HG03354 (cell line): ENCODE data around the gene ATP4B.

Source experiments
- ATAC-seq: cut with Tn5 transposase; IDR thresholded peaks from one replicate; pipeline ENCODE4 v1.9.1; 2021; ENCODE audit warnings: mild to moderate bottlenecking; ENCODE audit not compliant: unreplicated experiment, poor library complexity, severe bottlenecking

Gene ATP4B

DNA sequence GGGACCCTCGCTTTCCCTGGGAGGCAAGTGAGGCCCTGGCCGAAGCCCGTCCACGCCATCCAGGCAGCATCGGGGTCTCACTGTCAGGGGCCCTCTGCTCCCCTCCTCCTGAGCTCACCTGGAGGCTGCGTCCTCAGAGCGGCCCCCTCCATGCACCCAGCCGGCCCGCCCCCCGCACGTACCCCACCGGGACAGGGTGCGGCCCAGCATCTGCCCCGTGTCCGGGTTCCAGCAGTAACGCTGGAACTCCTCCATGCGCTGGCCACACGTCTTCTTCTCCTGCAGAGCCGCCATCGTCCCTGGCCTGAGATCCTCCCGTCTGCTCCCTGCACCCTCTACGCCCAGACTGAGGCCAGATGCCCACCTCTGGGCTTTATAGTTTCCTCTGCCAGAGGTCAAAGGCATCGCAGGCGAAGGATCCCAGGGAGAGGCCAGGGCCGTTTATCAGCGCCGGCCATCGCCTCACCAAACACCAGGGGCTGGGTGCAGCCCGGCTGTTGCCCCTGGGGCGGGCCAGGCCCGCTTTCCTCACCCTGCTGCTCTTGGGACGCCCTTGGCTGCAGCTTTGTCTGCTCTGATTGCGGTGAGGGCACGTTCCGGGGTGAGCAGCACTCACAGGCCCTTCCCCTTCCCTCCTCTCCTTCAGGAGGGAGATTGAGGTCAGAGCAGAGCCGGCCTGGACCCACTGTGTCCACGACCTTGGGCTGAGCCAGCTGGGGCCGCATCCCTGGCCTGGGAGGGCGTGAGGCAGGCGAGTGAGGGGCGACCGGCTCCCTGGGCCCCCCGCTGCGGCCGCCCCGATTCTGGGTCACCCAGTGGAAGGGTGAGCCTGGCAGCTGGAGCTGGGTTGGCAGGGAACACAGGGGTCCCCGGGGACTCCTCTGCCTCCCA is at the start of gene ATP4B:
Gene ATP4B, minus strand, starts transcription at position 348 of the 891 bp plus-strand sequence. Its CDS starts 54 bp downstream, at position 294.
- no peak for ATAC-seq

DNA sequence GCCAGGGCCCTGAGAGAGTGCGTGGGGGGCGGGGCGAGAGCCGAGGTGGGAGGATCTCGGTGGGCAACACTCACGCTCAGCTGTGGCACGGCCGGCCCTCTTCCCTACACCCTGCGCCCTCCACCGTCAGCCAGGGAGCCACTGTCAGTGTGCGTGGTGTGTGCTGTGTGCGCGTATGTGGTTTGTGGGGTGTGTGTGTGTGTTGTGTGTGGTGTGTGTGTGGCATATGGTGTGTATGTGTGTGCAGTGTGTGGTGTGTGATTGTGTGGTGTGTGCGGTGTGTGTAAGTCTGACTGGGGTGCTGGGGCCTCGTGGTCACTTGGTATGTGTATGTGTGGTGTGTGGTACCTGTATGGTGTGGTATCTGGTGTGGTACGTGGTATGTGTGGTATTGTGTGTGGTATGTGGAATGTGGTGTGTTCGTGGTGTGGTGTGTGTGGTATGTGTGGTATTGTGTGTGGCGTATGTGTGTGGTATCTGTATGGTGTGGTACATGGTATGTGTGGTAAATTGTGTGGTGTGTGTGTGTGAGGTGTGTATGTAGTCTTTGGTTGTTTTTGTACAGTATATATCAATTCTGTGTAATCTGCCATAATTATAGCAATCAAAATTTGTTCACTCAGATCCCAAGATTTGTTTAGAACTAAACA is 14.1 kb upstream of the ATP4B start:
- ATAC-seq = no peak

DNA sequence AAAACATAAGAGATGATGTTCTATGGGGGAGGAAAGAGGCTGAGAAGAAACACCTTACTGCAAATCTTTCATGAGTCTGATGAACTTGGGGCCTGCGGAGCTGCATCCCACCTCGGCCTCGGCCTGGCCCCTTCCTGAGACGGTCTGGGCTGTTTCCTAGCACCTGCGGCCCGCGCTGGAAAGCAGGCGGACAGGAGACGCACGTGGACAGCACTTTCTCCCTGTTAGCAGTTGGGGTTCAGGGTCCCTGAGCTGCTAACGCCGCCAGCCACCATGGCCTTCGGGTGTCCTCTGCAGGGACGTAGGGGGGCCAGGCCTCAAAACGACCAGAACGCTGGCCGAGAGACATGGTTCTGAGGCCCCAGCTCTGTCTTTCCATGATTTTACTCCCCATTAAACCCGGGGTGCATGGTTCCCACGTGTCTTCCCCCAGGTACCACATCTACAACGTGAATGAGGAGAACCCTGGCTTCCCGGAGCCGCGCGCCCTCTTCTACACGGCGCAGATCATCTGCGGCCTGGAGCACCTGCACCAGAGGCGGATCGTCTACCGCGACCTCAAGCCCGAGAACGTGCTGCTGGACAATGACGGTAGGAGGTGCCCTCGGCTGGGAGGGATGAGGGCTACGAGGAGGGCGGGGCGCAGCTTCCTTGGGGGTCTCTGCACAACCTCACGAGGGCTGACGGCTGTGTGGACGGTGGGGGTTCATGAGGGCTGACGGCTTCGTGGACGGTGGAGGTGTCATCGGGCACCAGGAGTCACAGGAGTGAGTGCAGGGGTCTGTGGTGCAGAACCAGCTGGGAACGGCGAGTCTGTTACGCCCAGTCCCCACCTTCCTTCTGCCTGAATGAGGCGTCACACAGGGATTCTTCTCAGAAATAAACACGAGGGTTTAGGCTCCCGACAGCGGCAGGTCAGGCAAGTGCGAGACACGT is 13.3 kb upstream of the ATP4B start:
- no peak for ATAC-seq

DNA sequence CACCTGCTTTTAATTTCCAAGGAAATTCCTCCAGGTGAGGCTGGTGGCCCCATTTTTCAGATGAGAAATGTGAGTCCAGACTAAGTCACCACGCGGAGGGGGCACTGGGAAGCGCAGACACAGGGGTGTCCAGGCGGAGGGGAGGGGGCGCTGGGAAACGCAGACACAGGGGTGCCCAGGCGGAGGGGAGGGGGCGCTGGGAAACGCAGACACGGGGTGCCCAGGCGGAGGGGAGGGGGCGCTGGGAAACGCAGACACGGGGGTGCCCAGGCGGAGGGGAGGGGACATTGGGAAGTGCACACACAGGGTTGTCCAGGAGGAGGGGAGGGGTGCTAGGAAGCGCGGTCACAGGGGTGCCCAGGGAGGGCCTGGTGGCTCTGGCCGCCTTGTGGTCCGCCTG is 12.5 kb upstream of the ATP4B start:
- no peak for ATAC-seq

DNA sequence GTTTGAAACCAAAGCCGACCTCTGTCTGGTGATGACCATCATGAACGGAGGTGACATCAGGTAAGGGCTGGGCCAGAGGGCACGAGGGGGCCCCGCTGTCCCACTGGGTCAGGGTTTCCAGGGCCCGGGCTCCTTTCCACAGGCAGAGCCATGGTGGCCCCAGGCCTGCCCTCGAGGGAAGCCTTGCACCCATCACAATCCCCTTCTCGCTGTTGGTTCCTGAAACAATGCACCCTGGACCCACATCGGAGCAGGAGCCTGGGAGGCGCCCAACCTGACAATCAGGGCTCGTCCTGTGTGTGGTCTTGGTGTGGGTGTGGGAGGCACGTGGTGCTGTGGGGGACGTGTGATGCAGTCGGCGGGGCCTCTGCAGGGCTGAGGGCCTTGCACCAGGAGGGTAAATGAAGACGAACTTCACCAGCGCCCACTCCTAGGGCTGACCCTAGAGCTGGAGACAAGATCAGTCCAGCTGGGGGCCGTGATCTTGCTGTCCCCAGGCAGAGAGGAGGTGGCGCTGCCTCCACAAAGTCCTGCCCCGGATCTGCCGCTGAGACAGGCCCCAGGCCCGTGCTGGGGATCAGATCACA is 11.8 kb upstream of the ATP4B start:
- no peak for ATAC-seq

DNA sequence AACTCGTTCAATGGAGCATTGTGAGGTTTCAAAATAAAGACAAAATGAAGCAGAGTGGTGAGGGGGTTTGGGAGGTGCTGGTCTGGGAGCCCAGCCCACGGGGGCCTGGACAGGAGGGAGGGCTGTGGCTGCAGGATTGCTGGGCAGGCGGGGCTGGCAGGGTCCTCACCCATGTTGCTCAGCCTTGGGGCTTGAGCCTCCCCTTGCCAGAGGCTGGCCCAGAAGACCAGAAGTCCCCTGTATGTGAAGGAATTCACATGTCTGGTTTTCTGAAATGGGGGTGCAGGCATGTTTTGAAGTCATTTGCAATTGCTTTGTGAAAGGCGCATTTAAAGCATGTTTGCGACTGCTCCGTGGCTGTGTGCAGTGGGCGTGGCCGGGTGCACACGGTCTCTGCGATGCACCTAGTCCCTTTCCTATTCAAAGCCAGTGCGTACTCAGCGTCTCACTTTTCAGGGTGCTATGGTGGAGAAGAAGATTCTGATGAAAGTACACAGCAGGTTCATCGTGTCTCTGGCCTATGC is 11.3 kb upstream of the ATP4B start:
- no peak for ATAC-seq

DNA sequence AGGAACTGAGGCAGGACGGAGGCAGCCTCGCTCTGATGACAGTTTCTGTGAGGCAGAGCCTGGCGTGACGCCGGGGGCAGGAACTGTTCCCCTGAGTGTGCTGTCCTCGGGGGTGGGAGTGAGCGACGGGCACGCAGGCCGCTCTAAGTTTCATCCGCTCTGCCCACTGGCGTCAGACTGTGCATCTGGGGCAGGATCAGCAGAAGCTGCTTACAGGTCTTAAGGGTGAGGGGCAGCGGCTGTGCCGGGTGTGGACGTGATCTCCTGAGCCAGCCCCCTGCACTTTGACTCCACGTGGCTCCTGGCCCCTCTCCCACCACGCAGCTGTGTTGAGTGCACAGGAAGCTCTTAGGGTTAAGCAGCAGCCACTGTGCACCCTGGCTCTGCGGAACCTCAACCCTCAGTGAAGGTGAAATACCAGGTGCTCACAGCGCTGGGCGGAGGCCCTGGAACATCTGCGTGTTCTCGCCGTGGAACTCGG is 10.5 kb upstream of the ATP4B start:
- ATAC-seq = no peak

DNA sequence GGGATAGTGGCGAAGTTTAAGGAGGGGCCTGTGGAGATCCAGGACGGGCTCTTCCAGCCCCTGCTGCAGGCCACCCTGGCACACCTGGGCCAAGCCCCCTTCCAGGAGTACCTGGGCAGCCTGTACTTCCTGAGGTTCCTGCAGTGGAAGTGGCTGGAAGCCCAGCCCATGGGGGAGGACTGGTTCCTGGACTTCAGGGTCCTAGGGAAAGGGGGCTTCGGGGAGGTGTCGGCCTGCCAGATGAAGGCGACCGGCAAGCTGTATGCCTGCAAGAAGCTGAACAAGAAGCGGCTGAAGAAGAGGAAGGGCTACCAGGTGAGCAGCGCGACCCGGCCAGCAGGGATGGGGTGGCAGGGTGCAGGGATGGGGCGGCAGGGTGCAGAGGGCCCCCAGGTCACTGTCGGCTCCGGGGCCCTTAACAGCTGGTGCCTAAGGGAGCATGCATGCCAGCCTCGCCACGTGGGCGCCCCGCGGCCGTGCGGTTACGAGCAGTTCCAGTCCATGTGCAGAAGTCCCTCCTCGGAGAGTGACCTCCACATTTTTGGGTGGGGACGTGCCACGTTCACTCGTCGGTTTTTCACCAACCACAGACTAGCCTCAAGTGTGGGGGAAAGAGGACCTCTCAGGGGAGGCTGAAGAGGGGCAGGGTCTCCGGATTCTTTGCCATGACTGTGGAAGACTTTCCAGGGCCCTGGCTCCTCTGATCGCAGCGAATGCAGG is 9.9 kb upstream of the ATP4B start:
- no peak for ATAC-seq

DNA sequence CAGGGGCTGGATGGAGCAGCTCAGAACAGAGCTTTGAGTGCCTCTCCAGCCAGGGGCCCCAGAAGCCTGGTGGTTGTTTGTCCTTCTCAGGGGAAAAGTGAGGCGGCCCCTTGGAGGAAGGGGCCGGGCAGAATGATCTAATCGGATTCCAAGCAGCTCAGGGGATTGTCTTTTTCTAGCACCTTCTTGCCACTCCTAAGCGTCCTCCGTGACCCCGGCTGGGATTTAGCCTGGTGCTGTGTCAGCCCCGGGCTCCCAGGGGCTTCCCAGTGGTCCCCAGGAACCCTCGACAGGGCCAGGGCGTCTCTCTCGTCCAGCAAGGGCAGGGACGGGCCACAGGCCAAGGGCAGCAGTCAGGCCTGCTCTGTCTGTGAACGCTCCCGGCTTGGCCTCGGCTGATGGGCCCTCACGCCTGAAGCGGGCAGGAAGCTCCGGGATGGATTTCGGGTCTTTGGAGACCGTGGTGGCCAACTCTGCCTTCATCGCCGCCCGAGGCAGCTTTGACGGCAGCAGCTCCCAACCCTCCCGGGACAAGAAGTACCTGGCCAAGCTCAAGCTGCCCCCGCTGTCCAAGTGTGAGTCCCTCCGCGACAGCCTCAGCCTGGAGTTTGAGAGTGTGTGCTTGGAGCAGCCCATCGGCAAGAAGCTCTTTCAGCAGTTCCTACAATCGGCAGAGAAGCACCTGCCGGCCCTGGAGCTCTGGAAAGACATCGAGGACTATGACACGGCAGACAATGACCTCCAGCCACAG is 9.1 kb upstream of the ATP4B start, which contains the start of gene GRK1:
Gene GRK1, plus strand, starts transcription at position 269 of the 751 bp plus-strand sequence. Its CDS starts 168 bp downstream, at position 437.
- no peak for ATAC-seq

DNA sequence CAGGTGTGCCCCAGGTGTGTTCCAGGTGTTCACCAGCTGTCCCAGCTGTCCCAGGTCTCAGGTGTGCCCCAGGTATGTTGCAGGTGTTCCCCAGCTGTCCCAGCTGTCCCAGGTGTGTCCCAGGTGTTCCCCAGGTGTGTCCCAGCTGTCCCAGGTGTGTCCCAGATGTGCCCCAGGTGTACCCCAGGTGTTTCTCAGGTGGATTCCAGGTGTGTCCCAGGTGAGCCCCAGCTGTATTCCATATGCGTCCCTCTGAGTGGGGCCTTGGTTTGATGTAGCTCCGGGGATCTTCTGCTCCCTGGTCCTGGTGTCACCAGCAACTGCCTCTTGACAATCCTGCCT is 8.3 kb upstream of the ATP4B start:
- ATAC-seq = no peak

DNA sequence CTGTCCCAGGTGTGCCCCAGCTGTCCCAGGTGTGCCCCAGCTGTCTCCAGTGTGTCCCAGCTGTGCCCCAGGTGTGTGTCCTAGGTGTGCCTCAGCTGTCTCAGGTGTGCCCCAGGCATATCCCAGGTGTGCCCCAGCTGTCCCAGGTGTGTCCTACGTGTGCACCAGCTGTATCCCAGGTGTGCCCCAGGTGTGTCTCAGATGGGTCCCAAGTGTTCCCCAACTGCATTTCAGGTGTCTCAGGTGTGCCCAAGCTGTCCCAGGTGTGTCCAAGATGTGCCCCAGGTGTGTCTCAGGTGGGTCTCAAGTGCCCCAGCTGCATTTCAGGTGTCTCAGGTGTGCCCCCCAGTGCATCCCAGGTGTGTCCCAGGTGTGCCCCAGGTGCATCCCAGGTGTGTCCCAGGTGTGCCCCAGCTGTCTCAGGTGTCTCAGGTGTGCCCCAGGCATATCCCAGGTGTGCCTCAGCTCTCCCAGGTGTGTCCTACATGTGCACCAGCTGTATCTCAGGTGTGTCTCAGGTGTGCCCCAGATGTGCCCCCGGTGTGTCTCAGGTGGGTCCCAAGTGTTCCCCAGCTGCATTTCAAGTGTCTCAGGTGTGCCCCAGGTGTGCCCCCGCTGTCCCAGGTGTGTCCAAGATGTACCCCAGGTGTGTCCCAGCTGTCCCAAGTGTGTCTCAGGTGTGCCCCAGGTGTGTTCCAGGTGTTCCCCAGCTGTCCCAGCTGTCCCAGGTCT is 7.8 kb upstream of the ATP4B start:
- ATAC-seq = no peak

DNA sequence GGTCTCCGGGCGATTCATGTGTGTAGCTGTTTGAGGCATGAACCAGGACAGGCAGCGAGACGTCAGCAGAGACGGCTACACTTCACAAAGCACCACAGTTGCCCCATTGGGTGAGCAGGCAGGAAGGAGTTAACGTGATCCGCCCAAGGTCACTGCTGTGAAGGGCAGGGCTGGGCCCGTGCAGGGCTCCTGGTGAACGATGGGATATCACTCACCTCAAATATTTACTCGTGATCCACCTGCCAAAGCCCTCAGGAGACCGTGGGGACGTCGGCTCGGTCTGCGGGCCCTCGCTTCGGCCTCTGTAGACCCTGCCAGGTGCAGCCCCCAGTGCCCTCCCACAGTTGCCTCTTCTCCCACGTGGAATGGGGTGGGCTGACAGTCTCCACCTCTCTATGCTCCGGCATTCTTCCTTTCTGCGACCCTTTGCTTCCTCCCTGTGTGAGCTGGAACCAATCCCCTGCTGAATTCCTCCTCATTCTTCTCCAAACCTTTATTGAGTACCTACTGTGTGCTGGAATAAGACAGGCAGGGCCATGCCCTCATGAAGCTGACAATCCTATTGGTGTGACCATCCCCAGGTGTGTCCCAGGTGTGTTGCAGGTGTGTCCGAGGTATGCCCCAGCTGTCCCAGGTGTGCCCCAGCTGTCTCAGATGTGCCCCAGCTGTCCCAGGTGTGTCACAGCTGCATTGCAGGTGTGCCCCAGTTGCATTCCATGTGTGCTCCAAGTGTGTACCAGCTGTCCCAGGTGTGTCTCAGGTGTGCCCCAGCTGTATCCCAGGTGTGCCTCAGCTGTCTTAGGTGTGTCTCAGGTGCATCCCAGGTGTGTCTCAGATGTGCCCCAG is 7.0 kb upstream of the ATP4B start:
- ATAC-seq = no peak

DNA sequence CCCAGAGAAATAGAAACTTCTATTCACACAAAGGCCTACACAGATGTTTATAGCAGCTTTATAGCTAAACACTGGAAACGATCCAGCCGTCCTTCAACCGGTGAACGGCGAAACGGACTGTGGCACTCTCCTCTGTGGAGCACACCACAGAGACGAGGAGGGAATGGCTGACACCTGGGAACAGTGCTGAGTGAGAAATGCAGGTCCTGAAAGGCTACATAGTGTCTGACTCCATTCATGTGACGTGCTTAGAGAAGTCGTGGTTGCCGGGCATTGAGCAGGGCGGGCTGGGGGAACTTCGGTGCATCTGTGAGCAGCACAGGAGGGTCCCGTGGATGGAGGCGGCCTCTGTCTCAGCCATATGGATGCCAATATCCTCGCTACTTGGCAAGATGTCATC is 5.9 kb upstream of the ATP4B start:
- no peak for ATAC-seq

DNA sequence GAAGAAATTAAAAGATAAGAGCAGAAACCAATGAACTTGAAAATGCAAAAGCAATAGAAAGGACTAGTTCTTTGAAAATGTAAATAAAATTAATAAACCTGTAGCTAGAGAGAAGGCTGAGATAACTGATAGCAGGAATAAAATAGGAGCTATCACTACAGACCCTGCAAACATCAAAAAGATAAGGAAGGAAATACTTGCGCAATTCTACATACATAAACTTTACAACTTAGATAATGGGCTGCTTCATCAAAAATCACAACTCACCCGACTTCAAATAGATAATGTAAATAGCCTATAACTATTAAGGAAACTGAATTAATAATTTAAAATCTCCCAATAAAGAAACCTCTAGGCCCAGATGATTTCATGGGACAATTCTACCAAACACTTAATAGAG is 3.5 kb upstream of the ATP4B start:
- no peak for ATAC-seq

DNA sequence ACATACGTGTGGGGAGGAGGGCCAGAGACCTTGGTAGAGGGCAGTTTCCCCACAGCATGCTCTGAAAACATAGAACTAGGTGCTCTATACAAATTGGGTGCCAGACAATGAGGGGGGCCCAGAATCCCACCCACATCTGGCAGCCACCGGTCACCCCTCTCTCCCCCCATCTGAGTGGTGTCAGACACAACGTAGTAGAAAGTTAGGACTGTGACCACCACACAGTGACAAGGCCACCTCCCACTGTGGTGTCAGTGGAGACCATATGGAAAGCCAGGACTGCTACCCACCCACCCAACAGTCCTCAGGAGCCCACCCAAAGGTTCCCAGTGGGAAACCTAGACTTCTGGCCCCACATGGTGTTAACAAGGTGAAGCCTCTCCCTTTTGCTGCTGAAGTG is 2.1 kb upstream of the ATP4B start:
- no peak for ATAC-seq

DNA sequence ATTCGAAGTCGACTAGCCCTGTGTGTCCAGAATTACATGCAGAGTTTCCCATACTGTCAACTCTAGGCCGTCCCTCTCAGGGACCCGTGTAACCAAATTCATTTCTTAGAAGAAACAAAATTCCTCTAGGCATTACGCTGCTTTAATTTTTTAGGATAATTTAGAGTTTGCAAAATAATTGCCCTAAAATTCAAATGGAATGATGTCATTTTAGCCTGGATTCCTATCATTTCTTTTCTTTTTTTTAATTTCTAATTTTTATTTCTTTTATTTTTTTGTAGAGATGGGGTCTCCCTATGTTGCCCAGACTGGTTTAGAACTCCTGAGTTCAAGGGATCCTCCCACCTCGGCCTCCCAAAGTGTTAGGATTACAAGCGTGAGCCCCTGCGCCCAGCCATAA is 1.3 kb upstream of the ATP4B start:
- no peak for ATAC-seq

DNA sequence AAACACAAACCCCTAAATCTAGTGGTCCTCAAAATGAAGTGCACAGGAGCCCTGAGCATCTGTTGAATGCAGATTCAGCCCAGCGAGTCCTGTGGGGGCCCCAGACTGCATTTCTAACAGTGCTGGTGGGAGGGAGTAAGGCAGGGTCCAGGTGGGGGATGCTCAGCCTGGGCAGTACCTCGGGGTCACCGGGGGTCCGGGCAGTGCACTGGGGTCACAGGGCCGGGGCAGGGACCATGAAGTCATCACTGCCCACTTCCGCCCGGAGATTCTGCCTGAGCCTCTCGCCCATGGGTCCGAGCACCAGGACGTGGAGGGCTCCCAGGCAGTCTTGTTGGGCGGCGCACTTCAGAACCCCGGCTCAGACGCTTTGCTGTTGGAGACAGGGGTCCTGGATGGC is 838 bp upstream of the ATP4B start:
- ATAC-seq = no peak
